Activated naive CD4-positive, alpha-beta T cell treated with Interleukin-2 at 50 U/mL for 16 hours (primary cell): ENCODE results near the gene FAT1.
"Not testable (repeated sequence)": the region's sequence is repeated elsewhere in the genome, so short reads cannot be mapped to it uniquely, and the experiment has no call there.

ENCODE experiments used
- DNase-seq: peaks from one replicate; pipeline ENCODE4 v3.0.0-alpha.2; 2020

FAT1 gene

DNA sequence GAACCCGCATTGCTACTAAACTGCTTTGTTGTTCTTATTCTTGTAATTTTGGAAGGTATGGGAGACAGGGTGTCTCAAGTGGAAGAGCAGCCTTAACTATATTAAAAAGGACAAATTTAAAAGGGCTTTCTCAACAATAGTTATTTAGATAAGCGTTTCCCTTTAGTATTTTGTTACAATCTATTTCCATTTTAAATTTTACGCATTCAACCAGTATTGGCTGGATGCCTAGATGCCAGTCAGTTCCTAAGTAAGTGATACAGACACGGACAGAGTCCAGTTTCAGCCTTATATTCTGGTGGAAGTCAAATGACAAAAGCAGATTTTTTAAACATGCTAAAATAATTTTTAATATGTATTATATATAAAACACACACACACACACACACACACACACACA, 28.3 kb downstream of the FAT1 start:
- no peak for DNase-seq

DNA sequence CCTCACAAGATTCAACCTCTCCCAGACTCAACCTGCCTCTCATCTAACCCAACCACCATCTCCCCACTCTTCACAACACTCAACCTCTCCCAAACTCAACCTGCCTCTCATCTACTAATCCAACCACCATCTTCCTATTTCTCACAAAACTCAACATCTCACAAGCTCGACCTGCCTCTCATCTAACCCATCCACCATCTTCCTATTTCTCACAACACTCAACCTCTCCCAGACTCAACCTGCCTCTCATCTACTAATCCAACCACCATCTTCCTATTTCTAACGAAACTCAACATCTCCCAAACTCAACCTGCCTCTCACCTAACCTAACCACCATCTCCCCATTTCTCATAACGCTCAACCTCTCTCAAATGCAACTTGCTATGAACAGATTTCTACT, 29.8 kb downstream of the FAT1 start:
- DNase-seq, result no peak

DNA sequence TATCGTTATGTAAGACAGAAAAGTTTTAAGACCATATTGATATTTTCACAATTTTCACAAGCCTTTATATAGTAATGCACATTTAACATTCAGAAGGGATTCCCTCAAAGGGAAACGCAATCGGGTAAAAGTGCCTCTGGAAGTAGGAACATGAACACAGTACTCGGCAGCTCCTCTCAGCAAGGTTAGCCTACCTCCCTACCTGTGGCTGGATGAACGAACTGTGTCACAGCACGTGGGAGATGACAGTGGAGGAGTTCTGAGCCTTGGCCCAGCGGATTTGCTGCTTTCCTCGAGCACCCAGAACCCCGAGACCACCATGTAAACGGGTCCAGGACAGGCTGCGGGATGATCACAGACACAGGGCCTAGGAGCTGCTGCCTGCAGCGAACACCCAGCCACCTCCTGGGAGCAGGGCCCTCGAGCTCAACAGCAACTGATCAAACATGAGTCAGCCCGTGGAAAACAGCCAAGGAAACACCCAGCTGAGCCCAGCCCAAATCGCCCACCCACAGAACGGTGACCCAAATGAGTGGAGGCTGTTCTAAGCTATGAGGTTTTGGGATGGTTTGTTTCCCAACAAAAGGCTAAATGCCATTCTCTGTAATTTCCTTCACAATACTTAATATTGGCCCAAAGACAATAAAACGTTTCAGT, 30.4 kb downstream of the FAT1 start:
- DNase-seq, result no peak

GRCh38 chr4:186691396-186691795, 32.3 kb downstream of the FAT1 start:
- no peak for DNase-seq

GRCh38 chr4:186689476-186689875, 34.2 kb downstream of the FAT1 start:
- DNase-seq, result no peak

GRCh38 chr4:186688150-186688943, 35.3 kb downstream of the FAT1 start:
- DNase-seq, result no peak

DNA sequence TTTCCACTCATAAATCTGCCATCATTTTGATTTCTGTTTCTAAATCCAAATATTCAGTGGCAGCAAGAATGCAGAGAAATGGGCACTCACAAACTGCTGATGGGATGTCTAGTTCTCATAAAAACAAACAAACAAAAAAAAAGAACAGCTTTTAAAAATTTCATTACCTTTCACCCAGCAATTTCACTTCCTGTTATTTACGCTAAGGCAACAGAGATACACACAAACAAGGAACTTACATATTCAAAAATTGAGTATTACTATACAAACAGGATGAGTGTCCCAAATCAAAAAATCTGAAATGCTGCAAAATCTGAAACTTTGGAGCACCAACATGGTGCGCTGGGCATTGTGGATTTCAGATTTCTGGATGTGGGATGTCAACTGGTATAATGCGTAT, 36.4 kb downstream of the FAT1 start:
- no peak for DNase-seq

DNA sequence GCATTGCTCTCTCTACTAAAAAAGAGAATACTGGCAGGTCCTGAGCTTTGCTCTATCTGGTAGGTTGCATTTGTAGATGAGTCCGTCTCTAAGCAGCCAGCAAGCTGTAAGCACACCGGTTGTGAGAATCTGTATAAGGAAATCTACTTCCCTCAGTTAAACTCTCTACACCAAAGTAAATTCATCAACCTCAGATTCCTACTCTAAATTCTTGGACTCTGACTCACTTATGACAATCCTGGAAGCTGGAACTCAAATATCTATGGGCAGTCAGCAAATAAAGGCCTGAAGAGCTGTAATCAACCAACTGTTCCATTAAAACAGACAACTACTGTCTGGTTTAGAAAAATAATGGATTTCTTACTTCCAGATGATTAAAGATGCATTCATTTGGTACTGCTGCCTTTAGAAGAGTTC, 37.9 kb downstream of the FAT1 start:
- no peak for DNase-seq

DNA sequence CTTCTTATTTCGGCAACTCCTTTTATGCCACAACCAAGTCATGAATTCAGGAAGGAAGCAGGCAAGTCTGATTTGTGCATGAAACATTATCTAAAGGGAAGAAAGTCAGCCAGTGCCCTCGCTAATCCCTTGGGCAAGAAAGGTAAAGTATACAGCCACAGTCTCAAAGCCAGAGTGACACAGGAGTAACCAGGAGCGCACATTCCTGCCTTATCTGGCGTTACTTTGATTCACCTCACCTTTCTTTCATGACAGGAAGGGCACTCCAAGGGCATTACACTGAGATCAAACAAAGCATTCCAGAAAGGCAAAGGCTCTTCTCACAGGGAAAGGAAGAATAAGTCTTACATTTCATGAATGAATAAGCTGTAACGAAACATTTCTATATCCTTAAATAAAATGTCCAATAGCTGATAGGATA, 38.8 kb downstream of the FAT1 start:
- no peak for DNase-seq

- no peak for DNase-seq
Measured at GRCh38 chr4:186684220-186684619, 39.4 kb downstream of the FAT1 start.

DNA sequence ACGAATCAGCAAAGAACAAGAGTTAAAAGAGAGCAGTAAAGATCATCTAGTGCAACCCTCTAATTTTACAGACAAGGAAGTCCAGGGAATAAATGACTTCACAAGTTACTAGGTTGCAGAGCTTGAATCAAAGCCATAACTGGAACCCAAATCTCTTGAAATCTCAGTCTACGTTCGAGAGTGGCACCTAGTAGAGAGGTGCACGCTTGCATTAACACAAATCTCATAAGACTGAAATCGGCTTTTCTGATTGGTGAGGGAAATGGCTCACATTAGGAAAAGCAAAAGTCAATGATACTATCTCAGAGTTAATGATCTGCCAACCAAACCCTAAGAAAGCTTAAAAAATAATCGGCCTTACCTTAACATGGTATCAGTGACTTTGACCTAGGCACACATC, 43.0 kb downstream of the FAT1 start:
- no peak for DNase-seq

GRCh38 chr4:186676531-186677161, 47.0 kb downstream of the FAT1 start:
- DNase-seq, result no peak

DNA sequence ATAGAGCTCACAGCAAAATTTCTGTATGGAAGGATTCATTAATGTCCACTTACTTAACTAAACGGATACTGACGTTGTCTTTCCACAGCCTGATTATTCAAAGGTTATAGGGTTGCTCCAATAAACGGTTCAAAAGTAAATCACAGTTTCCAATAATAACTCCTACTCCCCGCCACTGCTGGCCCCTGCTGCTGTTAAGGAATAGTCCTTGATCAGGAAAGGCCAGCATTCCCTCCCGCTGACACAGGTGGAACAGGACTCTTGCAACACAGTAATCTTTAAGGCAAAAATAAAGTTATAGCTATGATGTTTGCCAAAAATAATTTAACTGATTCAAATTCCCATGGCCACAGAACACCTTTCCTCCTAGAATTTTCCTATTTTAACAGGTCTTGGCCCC, 53.9 kb downstream of the FAT1 start:
- DNase-seq, result no peak

GRCh38 chr4:186669159-186669731, 54.4 kb downstream of the FAT1 start:
- no peak for DNase-seq

- DNase-seq, result no peak
Measured at GRCh38 chr4:186666750-186667149, 56.9 kb downstream of the FAT1 start.

DNA sequence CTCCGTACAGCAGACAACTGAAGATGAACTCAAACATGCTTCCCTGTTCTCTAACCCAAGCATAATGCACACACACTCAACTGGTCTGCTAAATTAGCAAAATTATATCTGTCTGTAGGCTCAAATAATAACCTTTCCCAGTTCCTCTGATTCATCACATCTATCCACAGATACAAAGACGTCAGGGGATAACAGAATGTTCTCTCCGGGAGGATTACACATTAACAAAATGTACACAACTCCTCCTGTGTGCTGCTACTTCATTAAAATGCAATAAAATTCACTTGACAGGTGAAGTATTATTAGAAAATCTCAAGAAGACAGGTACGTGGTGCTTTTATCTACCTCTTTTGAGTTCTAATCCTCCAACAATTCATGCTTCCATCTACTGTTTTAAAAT, 57.4 kb downstream of the FAT1 start:
- no peak for DNase-seq

DNA sequence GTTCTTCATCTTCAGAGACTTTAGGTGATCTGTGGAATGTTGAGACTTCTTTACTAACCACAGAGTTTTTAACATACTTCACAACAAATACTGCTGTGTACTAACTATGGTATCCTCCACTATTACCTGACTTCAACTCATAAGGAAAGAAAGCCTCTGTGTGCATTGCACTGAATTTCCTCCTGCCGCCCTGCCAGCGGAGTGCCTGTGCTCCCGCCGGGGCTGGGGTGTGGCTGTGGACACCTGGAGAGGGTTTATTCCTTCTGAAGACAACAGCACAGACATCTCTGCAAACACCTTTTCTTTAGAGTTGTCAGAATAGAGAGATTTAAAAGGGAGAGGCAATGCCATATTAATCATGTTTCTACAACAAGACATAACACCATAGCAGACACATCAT, 63.3 kb downstream of the FAT1 start:
- no peak for DNase-seq

- no peak for DNase-seq
Measured at GRCh38 chr4:186659935-186660334, 63.7 kb downstream of the FAT1 start.

DNA sequence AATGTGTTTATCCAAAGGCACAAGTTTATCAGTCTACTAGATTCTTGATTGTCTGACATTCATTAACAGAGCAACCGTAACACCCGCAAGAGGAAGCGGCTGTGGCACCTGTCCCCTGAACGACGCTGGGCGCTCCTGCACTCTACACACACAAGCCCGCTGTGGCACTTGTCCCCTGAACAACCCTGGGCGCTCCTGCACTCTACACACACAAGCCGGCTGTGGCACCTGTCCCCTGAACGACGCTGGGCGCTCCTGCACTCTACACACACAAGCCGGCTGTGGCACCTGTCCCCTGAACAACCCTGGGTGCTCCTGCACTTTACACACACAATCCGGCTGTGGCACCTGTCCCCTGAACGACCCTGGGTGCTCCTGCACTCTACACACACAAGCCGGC, 64.2 kb downstream of the FAT1 start:
- not testable (repeated sequence) for DNase-seq

DNA sequence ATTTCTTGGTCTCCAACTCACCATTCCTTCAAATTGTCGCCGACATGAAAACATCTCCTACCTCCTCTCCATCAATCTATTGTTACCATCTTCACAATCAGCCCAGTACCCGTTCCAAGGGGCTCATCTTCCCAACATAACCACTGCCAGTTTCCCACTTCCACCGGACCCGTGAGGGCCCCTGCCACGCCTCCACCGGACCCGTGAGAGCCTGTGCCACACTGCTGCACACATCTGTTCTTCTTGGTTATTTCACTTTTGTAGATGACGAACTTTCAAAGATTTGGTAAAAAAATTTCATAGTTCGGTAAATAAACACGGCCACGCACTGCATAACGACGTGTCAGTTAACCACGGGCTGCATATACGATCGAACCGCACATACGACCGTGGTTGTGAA, 65.0 kb downstream of the FAT1 start:
- no peak for DNase-seq

DNA sequence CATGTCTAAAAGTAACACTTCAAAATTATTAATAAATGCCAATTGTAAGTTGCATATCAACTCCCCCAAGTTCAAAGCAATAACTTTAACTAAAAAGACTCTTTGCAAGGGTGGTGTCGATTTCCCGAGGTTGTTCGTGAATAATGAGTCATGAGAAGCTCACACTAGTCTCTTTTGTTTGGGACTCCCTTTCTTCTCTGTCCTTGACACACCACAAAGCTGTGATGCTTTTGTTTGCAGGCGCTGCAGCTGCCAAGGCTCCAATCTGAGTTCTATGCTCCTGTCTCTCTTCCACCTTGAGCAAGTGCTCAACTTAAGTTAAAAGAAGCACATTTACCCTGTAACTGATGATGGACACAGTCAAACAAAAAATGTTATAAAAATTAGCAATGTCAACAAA, 65.9 kb downstream of the FAT1 start:
- DNase-seq, result no peak

- no peak for DNase-seq
Measured at GRCh38 chr4:186653969-186654368, 69.7 kb downstream of the FAT1 start.

GRCh38 chr4:186651624-186652023, 72.0 kb downstream of the FAT1 start:
- DNase-seq, result no peak

GRCh38 chr4:186651181-186651603, 72.5 kb downstream of the FAT1 start:
- no peak for DNase-seq
